Hematopoietic multipotent progenitor cell (in vitro differentiated cells): Measurements from ENCODE around the gene CSNK2A2. TPM values are rescaled to one million over a fixed set of nuclear protein-coding genes. Genes with fewer than 3 reads are reported as not detected.

Source experiments
- DNase-seq, 3 donors: peaks; one replicate each; pipeline ENCODE4 v3.0.0-alpha.2; 2011 to 2015; ENCODE audit warnings: low read depth in 2 of 3, low spot score in 2 of 3
- total RNA-seq: library from RNA; depleted of rRNA; stranded (reverse); fragments of >200 nt; gene quantifications from one replicate; pipeline ENCODE4 v1.2.3, GENCODE V29; 2012

The CSNK2A2 gene
- total RNA-seq: 21.8 TPM

DNA sequence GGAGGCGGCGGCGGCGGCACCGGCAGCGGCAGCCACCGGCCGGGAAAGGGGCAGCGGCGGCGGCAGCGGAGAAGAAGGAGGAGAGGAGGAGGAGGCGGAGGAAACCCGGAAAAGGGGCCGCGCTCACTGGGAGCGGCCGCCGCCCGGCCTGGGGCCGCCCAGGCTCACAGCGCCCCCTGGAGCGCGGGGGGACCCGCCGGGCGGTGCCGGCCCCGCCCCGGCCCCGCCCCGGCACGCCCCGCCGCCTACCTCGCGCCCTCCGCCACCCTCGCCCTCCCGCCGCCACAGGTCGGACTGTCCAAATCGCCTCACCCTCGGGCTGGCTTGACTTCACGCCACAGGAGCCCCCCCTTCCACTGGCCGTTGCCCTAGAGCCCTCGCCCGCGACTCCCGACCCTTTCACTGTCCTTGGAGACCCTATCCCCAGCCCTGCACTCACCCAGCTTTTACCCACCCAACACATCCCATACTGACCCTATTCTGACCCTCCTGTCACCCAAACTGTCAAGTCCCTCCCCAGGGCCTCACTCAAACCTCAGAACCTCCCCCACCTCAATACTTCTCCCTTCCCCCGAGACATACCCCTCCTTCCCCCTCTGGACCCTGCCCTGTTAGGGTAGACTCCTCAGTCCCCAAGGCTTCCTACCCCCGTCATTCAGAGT is at the start of gene CSNK2A2:
Gene CSNK2A2, minus strand, starts transcription at position 85 of the 662 bp plus-strand sequence. CDS start 370 bp downstream, outside the sequence.
- DNase-seq: peak; percentile 47 to 76 (median 73)

DNA sequence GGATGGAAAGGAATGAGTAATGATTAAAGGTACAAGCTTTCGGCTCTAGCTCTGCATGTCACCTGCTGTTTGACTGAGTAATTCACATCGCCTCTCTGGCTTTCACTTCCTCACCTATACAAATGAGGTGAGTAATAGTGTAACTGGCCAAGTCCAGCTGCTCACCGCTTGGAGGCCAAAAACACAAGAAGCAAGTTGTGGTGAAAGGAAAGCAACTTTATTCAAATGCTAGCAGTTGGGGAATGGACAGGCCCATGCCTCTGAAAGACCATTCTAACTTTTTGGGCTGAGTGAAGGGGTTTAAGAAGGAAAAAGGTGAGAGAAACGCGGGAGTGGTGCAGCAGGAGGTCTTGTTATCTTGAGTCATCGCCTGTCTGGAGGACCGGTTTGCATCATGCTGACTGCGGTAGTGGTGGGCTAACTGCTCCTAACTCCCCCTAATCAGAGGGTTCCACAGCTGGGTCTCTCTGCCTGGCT is 45.7 kb upstream of the CSNK2A2 start:
- no peak for DNase-seq

DNA sequence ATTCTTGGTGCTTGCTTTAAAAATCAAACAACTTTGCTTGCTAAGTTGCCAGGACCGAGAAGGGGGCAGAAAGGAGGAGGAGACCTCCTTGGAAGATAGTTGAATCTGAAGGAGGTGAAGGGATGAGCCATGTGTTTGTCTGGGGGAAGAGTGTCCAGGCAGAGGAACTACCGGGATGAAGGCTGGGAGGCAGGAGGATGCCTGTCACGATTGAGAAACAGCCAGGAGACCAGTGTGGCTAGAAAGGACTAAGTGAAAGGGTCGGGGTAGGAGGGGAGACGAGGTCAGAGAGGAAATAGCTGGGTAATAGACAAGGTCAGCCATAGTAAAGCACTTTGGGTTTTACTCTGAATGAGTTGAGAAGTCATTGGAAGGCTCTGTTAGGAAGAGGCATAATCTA is 38.9 kb upstream of the CSNK2A2 start:
- DNase-seq: no peak

DNA sequence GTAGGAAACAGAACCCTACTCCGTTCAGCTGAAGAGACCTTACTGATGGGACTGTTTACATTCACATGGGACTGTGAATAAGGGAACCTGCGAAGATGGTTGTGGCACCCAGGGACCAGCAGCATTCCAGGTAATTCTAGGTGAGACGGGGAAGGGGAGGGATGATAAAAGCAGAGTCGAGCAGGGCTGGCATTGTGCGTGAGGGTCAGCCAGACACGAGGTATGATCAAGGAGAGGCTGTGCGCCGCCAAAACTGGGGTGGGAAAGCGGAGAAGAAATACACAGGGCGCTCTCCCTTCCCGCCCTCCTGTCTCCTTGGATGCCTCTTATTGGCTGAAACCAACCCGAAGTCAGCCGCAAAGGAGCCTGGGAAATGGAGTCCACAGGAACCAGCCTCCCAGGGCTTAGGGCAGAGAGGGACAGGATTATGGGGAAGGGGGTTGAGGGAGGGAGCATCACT is 38.4 kb upstream of the CSNK2A2 start:
- DNase-seq: peak; percentile 14 to 61 (median 40)

DNA sequence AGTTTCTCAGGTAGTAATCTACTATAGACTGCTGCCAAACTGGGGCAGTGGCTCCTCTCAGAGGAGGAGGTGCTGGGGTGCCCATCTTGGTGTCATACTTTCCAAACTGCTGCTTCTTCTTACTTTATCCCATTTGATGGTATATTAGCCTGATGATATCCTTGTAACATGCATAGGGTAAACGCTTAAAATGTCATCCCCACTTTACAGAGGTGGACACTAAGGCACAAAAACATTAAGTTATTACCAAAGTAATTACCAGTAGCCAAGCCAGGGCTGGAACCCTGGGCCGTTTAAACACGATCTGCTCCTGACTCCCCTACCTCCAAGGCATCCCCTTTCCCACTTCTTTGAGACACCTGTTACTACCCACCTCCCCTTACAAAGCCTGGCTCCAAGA is 37.8 kb upstream of the CSNK2A2 start:
- DNase-seq: no peak

DNA sequence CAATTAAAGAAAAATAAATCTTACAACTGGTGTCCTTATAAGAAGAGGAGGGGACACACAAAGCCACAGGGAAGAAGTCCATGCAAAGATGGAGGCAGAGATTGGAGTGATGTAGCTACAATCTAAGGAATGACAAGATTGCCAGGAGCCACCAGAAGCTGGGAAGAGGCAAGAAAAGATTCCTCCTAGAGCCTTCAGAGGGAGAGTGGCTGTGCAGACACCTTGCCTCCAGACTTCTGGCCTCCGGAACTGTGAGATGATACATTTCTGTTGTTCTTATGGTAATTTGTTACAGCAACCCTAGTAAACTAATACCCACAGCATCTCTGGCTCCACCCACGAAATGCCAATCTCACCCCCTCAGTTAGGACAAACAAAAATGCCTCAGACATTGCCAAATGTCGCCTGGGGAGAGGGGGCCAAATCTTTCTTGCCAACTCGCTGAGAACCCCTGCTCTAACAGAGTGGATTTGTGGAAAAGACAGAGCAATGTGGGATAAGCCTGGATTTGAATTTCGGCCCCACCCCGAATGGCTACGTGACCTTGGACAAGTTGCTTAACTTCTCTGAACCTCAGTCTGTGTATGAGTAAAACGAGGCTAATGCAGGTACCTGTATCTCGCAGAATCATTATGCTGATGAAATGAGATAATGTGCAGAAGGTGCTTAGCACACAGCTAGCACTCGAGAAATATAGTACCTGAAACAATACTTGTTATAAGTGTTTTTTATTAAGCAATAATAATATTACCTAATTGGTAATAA is 37.1 kb upstream of the CSNK2A2 start:
- DNase-seq: no peak

DNA sequence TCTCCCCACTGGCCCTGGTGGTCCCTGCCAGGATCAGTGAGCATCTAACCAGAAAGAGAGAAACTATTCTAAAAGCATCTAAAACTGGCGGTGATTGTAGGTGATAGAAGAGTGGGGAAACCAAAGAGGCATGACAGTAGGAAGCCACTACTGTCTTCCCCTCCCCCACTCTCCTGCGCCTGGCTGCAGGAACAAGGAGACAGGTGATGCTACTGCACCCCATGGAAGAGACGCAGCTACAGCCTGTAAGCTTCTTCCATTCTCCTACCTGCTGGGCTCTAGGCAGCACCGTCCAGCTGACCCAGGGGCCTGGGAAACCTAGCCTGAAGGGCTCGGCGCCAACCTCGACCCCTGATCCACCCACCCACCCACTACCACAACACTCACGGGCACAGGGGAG is 32.4 kb upstream of the CSNK2A2 start:
- DNase-seq: no peak

DNA sequence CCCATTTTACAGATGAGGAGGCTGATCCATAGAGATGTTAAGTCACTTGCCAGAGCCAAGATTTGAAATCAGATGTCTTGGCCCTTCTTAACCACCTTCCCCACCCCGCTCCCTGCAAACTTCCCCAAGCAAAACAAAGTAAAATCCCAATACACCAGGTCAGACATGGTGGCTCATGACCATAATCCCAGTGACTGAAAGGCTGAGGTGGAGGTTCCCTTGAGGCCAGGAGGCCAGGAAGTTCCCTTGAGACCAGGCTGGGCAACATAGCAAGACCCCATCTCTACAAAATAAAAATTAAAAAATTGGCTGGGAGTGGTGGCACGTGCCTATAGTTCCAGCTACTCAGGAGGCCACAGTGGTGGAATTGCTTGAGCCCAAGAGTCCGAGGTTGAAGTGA is 28.9 kb upstream of the CSNK2A2 start:
- DNase-seq: no peak

DNA sequence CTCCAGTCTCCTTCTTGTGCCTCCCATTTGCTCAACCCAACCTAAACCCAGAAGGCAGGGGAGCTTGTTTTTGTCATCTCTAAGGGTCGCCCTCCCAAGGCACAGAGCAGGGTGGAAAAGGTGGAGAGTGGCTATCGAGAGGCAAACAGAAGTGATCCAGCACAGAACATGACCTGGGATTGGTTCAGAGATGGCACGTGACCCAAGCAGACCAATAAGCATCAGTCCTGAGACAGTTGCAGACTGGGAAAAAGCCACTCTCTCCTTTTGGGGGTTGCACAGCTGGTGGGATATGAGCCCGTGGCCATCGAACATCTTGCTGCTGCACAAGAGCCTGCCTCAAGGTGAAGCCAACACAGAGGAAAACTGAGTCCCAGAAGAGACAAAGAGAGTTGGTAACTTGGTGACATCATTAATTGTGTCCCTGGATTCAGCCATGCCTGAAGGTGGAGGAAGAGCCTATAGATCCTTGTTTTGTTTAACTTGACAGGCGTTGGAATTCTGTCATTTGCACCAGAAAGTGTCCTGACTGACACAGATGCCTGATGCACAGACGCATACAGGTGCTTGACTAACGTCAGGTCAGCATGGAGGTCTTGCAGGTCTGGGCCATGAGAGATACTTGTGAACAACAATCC is 28.2 kb upstream of the CSNK2A2 start:
- DNase-seq: no peak

DNA sequence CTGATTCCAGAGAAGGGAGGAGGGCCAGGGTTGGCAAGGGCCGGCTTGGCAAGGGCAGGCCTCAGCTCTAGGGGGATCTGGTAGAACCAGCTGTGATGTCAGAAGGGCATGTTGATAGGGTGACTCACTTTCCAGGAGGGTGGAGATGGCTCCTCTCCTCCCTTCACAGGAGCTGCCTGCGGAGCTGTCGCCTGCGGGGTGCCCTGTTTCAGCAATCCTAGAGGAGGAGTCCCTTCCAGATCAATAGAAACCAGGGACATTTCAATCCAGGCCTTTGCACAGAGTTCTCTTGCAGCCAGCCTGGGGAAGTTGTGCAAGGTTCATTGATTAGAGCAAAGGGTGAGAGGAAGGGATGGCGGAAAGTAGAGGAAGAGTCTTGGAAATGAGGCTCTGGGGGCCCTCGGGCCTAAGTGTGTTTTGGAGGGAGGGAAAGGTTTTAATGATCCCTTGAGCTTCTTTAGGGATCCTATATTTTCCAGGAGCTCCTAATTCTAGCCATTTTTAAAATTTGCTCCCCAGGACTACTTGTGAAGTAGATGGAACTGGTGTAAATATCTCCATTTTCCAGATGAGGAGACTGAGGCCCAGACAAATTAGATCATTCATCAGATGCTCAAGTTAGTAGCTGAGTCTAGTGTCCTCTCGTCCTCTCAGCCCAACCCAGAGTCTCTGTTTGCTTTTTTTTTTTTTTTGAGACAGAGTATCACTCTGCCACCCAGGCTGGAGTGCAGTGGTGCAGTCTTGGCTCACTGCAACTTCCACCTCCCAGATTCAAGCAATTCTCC is 24.8 kb upstream of the CSNK2A2 start:
- DNase-seq: no peak

DNA sequence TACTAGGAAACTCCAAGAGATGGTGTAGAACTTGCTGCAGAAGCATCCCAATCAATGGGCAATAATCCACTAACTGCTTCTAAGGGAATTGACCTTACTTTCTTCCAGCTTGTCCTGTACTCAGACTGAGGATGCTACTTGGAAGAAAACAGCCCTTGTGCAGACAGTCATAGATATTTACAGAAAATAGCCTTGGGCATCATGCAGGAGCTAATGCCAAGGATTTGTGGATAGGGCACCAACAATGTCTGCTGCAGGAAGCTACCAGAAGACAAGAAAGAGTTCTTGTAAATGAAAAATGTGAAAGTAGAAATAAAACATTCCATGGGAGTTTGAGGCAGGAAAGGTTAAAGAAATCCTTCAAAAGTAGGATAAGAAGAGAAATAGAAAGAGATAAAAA is 21.5 kb upstream of the CSNK2A2 start:
- no peak for DNase-seq

DNA sequence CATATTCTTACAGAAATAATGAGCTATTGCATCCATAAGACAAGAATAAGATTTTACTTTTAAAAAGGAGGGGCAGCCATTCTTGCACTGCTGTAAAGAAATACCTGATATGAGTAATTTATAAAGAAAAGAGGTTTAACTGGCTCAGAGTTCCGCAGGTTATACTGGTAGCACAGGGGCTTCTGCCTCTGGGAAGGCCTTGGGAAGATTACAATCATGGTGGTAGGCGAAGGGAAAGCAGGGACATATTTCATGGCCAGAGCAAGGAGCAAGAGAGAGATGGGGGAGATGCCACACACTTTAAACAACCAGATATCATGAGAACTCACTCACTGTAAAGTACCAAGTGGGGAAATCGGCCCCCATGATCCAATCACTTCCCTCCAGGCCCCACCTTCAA is 20.9 kb upstream of the CSNK2A2 start:
- no peak for DNase-seq

DNA sequence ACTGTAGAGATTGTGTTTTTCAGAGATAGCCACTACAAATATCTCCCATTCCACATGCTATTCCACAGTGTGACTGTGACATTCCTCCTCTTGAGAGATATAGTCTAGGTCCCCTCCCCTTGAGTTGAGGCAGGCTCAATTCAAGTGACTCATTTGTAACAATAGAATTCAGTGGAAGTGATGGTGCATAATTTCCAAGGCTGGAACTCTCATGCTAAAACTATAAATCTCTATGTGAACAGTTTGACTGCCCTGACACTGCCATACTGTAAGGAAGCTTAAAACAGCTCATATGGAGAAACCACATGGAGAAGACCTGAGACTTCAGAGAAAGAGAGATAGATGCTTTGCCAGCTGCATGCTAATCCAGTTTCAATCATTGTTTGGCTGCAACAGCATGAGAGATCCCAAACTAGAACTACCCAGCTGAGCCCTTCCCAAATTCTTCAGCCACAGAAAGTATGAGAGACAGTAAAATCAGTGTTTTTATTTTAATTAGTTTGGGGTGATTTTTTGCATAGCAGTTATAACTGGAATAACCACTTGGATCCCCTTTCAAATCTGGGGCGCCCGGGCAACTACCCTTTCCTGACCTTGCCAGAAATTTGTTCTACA is 19.5 kb upstream of the CSNK2A2 start:
- no peak for DNase-seq

DNA sequence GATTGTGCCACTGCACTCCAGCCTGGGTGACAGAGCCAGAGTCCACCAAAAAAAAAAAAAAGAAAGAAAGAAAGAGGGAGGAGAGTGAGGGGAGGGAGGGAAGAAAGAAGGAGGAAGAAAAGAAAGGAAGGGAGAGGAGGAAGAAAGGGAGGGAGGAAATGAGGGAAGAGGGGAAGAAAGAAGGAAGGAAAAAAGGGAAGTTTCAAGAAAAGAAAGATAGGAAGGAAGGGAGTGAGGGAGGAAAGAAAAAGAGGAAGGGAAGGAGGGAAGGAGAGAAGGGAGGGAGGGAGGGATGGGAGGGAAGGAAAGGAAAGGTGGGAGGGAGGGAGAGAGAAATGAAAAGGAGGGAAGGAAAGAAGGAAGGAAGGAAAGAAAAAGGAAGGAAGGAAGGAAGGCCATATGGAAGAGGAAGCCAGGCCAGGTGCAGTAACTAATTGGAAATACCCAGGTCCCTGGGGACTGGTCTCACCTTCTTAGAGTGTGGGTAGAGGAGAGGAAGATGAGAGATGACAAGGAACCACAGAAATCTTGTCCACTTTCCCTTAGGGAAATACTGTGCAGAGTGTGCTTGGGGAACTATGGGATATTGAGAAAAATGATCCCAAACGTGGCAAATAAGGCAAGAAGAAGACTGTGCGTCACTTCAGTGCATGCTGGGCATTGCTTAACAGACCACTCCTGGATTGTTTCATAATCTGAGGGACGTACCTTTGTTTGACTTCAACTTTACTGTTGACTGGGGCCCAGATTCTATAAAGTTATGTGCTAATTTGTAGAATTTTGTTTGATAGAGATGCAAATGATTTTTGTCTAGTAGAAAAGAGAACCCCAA is 15.1 kb upstream of the CSNK2A2 start:
- DNase-seq: no peak

DNA sequence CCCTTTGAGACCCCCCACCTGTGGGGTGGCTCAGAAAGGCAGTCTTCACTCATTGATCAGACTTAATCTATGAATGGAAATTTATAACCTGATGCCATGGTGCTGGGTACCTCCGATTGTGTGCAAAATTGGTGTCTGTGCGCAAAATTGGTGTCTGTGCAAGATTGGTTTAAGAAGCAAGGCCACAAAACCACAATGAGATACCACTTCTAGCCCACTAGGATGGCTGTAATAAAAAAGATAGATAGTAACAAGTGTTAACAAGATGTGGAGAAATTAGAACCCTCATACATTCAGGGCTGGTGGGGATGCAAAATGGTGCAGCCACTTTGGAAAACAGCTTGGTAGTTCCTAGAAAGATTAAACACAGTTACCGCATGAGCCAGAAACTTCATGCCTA is 13.9 kb upstream of the CSNK2A2 start:
- no peak for DNase-seq

DNA sequence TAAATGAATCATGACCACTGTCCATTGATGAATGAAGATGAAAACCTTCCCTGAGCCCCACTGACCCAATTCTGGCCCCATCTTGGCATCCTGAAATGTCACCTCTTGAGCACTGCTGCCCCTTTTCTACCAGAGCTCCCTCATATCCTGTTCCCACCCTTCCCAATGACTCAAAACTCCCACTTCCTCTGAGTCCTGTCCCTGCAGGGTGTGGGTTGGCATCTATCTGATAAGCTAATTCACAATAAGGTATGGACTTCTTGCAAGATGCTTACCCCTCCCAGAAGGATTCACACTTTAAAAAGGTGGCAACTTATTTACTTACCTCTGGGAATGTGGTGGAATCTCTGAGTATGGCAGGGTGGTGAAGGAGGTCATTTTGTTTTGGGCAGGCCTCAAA is 13.3 kb upstream of the CSNK2A2 start:
- no peak for DNase-seq

DNA sequence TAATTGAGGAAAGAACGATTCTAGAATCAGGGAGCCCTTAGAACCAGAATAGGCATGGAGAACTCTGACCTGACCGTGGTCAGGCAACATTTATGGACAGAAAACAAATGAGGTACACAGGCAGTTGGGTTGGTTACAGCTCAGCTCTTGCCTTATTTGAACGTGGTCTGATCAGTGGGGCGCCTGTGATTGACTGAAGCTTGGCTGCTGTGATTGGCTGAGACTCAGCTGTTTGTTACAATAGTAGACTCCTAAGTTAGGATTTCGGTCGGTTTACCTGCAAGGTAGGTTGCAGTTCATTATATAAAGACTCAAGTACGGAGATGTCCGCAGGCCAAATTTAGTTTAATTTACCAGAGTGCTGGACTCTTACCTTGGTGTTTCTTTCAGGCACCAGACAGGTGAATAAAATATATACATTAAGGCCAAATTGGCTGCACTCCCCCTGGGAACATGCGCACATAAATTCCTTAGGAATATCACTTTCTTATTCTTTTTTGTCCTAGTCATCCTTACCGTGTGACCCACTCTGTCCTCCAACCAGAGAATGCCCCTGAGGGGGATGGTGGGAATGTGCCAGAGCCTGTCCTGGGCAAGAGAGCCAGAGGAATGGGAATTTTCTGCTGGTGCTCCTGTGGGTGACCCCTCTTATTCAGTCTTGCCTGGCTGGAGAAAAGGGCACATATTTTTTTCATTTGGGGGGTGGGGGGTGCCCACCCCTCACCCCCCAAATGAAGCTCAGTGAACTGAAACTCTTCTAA is 7.5 kb upstream of the CSNK2A2 start:
- no peak for DNase-seq

DNA sequence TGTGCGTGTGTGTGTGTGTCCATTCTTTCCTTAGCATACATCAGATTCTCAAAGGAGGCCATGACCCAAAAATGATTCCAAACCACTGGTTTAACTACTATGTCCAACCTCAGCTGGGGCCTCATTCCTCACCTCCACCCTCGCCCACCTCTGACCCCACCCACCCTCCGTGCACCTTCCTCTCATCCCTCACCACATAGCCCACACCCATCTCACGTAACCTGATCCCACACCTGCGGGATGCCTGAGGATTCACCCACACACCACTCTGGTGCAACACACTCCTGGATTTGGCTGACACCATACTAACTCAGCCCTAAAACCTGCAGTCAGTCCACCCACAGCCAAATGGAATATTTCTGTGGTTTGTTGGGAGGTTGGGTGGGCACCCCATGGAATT is 3.3 kb upstream of the CSNK2A2 start:
- no peak for DNase-seq
